HepG2 (cell line): ENCODE results near the gene SH3TC2.

Experiments used
- KDM3A ChIP-seq: IDR thresholded peaks from 2 replicates; pipeline ENCODE4 v1.6.1; 2018; ENCODE audit warnings: low read depth, missing compliant biosample characterization
- MAZ ChIP-seq, 2 experiments: sonication (generic) in 1 of 2; formaldehyde crosslinking in 1 of 2; IDR thresholded peaks; 2 replicates each; pipeline versions ENCODE4 v1.5.0 to v1.6.1; 2012 to 2020; ENCODE audit warnings: low read depth in 2 of 2, mild to moderate bottlenecking in 2 of 2, borderline replicate concordance in 1 of 2, improper control_type of control experiment in 1 of 2, low read length in 1 of 2, missing genetic modification reagents in 1 of 2, moderate library complexity in 1 of 2
- MLX ChIP-seq: IDR thresholded peaks from 2 replicates; pipeline ENCODE4 v1.6.1; 2016

- no peak for TF ChIP-seq MLX
- TF ChIP-seq MAZ (IDR thresholded peaks at IDR 0.05; ENCODE audit: borderline replicate concordance, low read depth, low read length): no peak
- TF ChIP-seq MAZ (CRISPR knock-in tag; IDR thresholded peaks at IDR 0.05; ENCODE audit: low read depth): no peak
- no peak for TF ChIP-seq KDM3A
Measured at GRCh38 chr5:148966348-148966747, 96.5 kb downstream of the SH3TC2 start.
